SK-N-SH treated with all-trans-retinoic acid at 6 μM for 48 hours (cell line): ENCODE data around the gene ASB9.
"Not testable (repeated sequence)": the region's sequence is repeated elsewhere in the genome, so short reads cannot be mapped to it uniquely, and the experiment has no call there.

ENCODE experiments used
- ATAC-seq: fragments of 200-7000 bp; cut with Tn5 transposase; 3 replicates; pipeline ENCODE4 v1.9.1; 2020; ENCODE audit warnings: mild to moderate bottlenecking, moderate library complexity
- ARNTL ChIP-seq: fragments of 450-650 bp; formaldehyde crosslinking; IDR thresholded peaks from 2 replicates; pipeline ENCODE4 v1.5.0; 2020; ENCODE audit warnings: low read depth, mild to moderate bottlenecking, moderate library complexity, borderline replicate concordance
- BACH2 ChIP-seq: fragments of 250-450 bp; sonication (Bioruptor Pico); IDR thresholded peaks from 2 replicates; pipeline ENCODE4 v1.9.0; 2021; ENCODE audit warnings: mild to moderate bottlenecking, borderline replicate concordance
- CSDC2 ChIP-seq: fragments of 250-450 bp; sonication (Bioruptor Pico); IDR thresholded peaks from 2 replicates; pipeline ENCODE4 v1.5.0; 2020; ENCODE audit warnings: mild to moderate bottlenecking, moderate library complexity
- ESRRG ChIP-seq: fragments of 250-450 bp; sonication (Bioruptor Pico); IDR thresholded peaks from 2 replicates; pipeline ENCODE4 v1.6.1; 2021; ENCODE audit warnings: mild to moderate bottlenecking
- GLIS3 ChIP-seq: fragments of 250-450 bp; sonication (Bioruptor Pico); IDR thresholded peaks from 2 replicates; pipeline ENCODE4 v1.5.0; 2020; ENCODE audit warnings: mild to moderate bottlenecking, moderate library complexity
- ISL1 ChIP-seq: fragments of 250-450 bp; sonication (Bioruptor Pico); IDR thresholded peaks from 2 replicates; pipeline ENCODE4 v2.1.2; 2022; ENCODE audit warnings: mild to moderate bottlenecking, moderate library complexity
- OSR1 ChIP-seq: fragments of 250-450 bp; sonication (Bioruptor Pico); IDR thresholded peaks from 2 replicates; pipeline ENCODE4 v1.8.0; 2022; ENCODE audit warnings: moderate library complexity, mild to moderate bottlenecking, inconsistent platforms
- PPARA ChIP-seq: fragments of 250-450 bp; sonication (Bioruptor Pico); IDR thresholded peaks from 2 replicates; pipeline ENCODE4 v1.5.0; 2020; ENCODE audit warnings: mild to moderate bottlenecking, borderline replicate concordance
- RARB ChIP-seq: fragments of 250-450 bp; sonication (Bioruptor Pico); IDR thresholded peaks from 2 replicates; pipeline ENCODE4 v1.8.0; 2021; ENCODE audit warnings: mild to moderate bottlenecking, moderate library complexity
- SNAI2 ChIP-seq: fragments of 250-450 bp; sonication (Bioruptor Pico); IDR thresholded peaks from 2 replicates; pipeline ENCODE4 v1.5.0; 2020; ENCODE audit warnings: mild to moderate bottlenecking, moderate library complexity
- TCF4 ChIP-seq: fragments of 250-450 bp; sonication (Bioruptor Pico); IDR thresholded peaks from 2 replicates; pipeline ENCODE4 v1.8.0; 2021; ENCODE audit warnings: mild to moderate bottlenecking, moderate library complexity, borderline replicate concordance
- TOX ChIP-seq: fragments of 250-450 bp; sonication (Bioruptor Pico); IDR thresholded peaks from 2 replicates; pipeline ENCODE4 v1.8.0; 2021; ENCODE audit warnings: mild to moderate bottlenecking, moderate library complexity, borderline replicate concordance
- ZC3H10 ChIP-seq: fragments of 250-450 bp; sonication (Bioruptor Pico); IDR thresholded peaks from 2 replicates; pipeline ENCODE4 v1.5.1; 2021; ENCODE audit warnings: mild to moderate bottlenecking, moderate library complexity
- ZFP3 ChIP-seq: fragments of 250-450 bp; sonication (Bioruptor Pico); IDR thresholded peaks from 2 replicates; pipeline ENCODE4 v1.5.0; 2020; ENCODE audit warnings: mild to moderate bottlenecking, moderate library complexity
- ZFP30 ChIP-seq: fragments of 450-650 bp; formaldehyde crosslinking; IDR thresholded peaks from 2 replicates; pipeline ENCODE4 v1.5.0; 2022; ENCODE audit warnings: mild to moderate bottlenecking, moderate library complexity
- ZNF565 ChIP-seq: fragments of 450-650 bp; formaldehyde crosslinking; conservative IDR thresholded peaks from 2 replicates; pipeline ENCODE4 v1.5.0; 2020; ENCODE audit warnings: low read depth, mild to moderate bottlenecking, moderate library complexity
- ZNF70 ChIP-seq: fragments of 450-650 bp; formaldehyde crosslinking; IDR thresholded peaks from 2 replicates; pipeline ENCODE4 v1.5.0; 2020; ENCODE audit warnings: mild to moderate bottlenecking, moderate library complexity
- ZNF8 ChIP-seq: fragments of 450-650 bp; formaldehyde crosslinking; IDR thresholded peaks from 2 replicates; pipeline ENCODE4 v1.5.0; 2020; ENCODE audit warnings: mild to moderate bottlenecking, moderate library complexity
- TF ChIP-seq, protein P1 (sequence below): fragments of 250-450 bp; sonication (Bioruptor Pico); IDR thresholded peaks from 2 replicates; pipeline ENCODE4 v1.8.0; 2020; ENCODE audit warnings: mild to moderate bottlenecking, moderate library complexity, borderline replicate concordance
- TF ChIP-seq, protein P2 (sequence below): fragments of 250-450 bp; sonication (Bioruptor Pico); IDR thresholded peaks from 2 replicates; pipeline ENCODE4 v1.5.1; 2021; ENCODE audit warnings: mild to moderate bottlenecking, moderate library complexity
- TF ChIP-seq, protein P3 (sequence below): fragments of 250-450 bp; sonication (Bioruptor Pico); IDR thresholded peaks from 2 replicates; pipeline ENCODE4 v1.5.1; 2020; ENCODE audit warnings: low read depth, mild to moderate bottlenecking, moderate library complexity
- TF ChIP-seq, protein P4 (sequence below): fragments of 250-450 bp; sonication (Bioruptor Pico); IDR thresholded peaks from 2 replicates; pipeline ENCODE4 v1.8.0; 2021; ENCODE audit warnings: low read depth, mild to moderate bottlenecking, moderate library complexity, borderline replicate concordance
- TF ChIP-seq, protein P5 (sequence below): fragments of 250-450 bp; sonication (Bioruptor Pico); IDR thresholded peaks from 2 replicates; pipeline ENCODE4 v1.5.0; 2020; ENCODE audit warnings: mild to moderate bottlenecking, moderate library complexity

Gene ASB9

DNA sequence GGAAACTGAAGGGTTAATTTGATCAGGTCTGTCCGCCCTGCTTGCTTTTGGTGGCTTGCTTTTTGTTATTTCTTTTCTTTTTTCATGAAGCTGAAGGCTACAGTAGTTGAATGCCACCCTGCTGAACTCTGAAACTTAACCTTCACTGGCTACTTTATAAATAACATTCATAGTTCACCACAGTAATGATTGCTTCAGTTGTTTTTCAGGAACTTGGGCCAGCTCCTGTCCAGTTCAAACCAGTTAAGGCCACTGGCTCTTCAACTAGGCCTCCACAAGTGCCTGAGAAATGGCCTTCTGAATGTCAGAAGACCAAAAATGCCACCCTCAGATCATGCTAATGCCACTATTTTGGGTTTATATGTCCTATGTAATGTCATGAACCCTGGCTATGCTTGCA lies 7.7 kb upstream of the ASB9 start:
- ATAC-seq = no peak
- no peak for TF ChIP-seq TCF4
- TF ChIP-seq ESRRG (CRISPR knock-in tag) = no peak
- no peak for TF ChIP-seq ARNTL (CRISPR knock-in tag)
- no peak for TF ChIP-seq ZNF70 (CRISPR knock-in tag)
- no peak for TF ChIP-seq ZC3H10 (CRISPR knock-in tag)
- no peak for TF ChIP-seq GLIS3 (CRISPR knock-in tag)
- no peak for TF ChIP-seq ISL1 (CRISPR knock-in tag)
- no peak for TF ChIP-seq ZFP30
- TF ChIP-seq RARB (CRISPR knock-in tag) = no peak
- TF ChIP-seq ZNF8 = no peak
- TF ChIP-seq, protein P1, sequence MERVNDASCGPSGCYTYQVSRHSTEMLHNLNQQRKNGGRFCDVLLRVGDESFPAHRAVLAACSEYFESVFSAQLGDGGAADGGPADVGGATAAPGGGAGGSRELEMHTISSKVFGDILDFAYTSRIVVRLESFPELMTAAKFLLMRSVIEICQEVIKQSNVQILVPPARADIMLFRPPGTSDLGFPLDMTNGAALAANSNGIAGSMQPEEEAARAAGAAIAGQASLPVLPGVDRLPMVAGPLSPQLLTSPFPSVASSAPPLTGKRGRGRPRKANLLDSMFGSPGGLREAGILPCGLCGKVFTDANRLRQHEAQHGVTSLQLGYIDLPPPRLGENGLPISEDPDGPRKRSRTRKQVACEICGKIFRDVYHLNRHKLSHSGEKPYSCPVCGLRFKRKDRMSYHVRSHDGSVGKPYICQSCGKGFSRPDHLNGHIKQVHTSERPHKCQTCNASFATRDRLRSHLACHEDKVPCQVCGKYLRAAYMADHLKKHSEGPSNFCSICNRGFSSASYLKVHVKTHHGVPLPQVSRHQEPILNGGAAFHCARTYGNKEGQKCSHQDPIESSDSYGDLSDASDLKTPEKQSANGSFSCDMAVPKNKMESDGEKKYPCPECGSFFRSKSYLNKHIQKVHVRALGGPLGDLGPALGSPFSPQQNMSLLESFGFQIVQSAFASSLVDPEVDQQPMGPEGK (CRISPR knock-in tag) = no peak
- TF ChIP-seq, protein P2, sequence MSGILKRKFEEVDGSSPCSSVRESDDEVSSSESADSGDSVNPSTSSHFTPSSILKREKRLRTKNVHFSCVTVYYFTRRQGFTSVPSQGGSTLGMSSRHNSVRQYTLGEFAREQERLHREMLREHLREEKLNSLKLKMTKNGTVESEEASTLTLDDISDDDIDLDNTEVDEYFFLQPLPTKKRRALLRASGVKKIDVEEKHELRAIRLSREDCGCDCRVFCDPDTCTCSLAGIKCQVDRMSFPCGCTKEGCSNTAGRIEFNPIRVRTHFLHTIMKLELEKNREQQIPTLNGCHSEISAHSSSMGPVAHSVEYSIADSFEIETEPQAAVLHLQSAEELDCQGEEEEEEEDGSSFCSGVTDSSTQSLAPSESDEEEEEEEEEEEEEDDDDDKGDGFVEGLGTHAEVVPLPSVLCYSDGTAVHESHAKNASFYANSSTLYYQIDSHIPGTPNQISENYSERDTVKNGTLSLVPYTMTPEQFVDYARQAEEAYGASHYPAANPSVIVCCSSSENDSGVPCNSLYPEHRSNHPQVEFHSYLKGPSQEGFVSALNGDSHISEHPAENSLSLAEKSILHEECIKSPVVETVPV (CRISPR knock-in tag) = no peak

DNA sequence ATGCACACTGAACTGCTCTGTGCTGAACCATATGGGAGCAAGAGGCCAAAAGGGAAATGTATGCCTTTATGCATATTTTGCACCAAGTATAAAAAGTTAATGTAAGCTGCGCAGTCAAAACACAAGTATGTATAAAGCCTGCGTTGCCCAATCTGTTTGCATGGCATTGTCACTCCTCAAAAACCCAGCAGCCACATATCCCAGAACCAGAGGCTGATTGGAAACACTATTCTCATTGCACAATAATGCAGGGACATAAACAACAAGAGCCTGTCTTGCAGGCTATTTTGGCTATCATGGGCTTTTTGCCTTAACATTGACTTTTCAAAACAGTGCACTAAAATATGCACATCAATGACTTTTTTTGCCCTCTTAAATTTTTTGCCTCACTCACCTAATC lies 5.1 kb upstream of the ASB9 start:
- TF ChIP-seq ZNF8 (no peak), ZFP30 (no peak), CSDC2 (no peak), PPARA (CRISPR knock-in tag) (no peak), ZNF70 (CRISPR knock-in tag) (no peak), SNAI2 (no peak), ISL1 (CRISPR knock-in tag) (no peak), ZFP3 (CRISPR knock-in tag) (no peak)
- TF ChIP-seq, protein P3, sequence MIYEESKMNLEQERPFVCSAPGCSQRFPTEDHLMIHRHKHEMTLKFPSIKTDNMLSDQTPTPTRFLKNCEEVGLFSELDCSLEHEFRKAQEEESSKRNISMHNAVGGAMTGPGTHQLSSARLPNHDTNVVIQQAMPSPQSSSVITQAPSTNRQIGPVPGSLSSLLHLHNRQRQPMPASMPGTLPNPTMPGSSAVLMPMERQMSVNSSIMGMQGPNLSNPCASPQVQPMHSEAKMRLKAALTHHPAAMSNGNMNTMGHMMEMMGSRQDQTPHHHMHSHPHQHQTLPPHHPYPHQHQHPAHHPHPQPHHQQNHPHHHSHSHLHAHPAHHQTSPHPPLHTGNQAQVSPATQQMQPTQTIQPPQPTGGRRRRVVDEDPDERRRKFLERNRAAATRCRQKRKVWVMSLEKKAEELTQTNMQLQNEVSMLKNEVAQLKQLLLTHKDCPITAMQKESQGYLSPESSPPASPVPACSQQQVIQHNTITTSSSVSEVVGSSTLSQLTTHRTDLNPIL = no peak
- no peak for ATAC-seq

DNA sequence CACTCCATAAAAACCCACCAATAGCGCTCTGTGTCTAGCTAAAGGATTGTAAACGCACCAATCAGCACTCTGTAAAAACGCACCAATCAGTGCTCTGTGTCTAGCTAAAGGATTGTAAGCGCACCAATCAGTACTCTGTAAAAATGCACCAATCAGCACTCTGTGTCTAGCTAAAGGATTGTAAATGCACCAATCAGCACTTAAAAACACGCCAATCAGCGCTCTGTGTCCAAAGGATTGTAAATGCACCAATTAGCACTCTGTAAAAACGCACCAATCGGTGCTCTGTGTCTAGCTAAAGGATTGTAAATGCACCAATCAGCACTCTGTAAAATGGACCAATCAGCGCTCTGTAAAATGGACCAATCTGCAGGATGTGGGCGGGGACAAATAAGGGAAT lies 3.4 kb upstream of the ASB9 start:
- ATAC-seq = not testable (repeated sequence)

DNA sequence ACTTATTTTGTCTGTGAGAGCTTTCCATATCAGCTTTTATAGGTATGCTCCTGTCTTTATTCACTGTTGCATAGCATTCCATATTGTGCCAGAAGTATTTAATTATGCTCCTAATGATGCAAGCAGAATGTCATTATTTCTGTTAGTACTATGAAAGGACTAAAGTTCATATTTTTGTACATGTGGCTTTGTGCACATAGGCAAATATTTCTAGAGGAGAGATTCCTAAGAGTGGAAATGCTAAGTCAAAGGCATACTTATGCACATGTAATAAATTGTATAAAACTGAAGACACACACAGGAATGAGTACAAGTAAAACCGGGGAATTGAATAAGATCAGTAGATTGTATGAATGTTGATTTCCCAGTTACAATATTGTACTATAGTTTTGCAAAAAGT lies 1.9 kb upstream of the ASB9 start:
- no peak for ATAC-seq
- TF ChIP-seq BACH2 (CRISPR knock-in tag) (no peak), ZNF8 (no peak), ARNTL (CRISPR knock-in tag) (no peak), ISL1 (CRISPR knock-in tag) (no peak), ESRRG (CRISPR knock-in tag) (no peak), TOX (CRISPR knock-in tag) (no peak), ZFP30 (no peak), GLIS3 (CRISPR knock-in tag) (no peak), RARB (CRISPR knock-in tag) (no peak), OSR1 (no peak), SNAI2 (no peak), ZNF565 (no peak), ZFP3 (CRISPR knock-in tag) (no peak)
- TF ChIP-seq, protein P4, sequence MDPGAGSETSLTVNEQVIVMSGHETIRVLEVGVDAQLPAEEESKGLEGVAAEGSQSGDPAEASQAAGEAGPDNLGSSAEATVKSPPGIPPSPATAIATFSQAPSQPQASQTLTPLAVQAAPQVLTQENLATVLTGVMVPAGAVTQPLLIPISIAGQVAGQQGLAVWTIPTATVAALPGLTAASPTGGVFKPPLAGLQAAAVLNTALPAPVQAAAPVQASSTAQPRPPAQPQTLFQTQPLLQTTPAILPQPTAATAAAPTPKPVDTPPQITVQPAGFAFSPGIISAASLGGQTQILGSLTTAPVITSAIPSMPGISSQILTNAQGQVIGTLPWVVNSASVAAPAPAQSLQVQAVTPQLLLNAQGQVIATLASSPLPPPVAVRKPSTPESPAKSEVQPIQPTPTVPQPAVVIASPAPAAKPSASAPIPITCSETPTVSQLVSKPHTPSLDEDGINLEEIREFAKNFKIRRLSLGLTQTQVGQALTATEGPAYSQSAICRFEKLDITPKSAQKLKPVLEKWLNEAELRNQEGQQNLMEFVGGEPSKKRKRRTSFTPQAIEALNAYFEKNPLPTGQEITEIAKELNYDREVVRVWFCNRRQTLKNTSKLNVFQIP (CRISPR knock-in tag) = no peak
- TF ChIP-seq, protein P2 (CRISPR knock-in tag) = no peak
- TF ChIP-seq, protein P5, sequence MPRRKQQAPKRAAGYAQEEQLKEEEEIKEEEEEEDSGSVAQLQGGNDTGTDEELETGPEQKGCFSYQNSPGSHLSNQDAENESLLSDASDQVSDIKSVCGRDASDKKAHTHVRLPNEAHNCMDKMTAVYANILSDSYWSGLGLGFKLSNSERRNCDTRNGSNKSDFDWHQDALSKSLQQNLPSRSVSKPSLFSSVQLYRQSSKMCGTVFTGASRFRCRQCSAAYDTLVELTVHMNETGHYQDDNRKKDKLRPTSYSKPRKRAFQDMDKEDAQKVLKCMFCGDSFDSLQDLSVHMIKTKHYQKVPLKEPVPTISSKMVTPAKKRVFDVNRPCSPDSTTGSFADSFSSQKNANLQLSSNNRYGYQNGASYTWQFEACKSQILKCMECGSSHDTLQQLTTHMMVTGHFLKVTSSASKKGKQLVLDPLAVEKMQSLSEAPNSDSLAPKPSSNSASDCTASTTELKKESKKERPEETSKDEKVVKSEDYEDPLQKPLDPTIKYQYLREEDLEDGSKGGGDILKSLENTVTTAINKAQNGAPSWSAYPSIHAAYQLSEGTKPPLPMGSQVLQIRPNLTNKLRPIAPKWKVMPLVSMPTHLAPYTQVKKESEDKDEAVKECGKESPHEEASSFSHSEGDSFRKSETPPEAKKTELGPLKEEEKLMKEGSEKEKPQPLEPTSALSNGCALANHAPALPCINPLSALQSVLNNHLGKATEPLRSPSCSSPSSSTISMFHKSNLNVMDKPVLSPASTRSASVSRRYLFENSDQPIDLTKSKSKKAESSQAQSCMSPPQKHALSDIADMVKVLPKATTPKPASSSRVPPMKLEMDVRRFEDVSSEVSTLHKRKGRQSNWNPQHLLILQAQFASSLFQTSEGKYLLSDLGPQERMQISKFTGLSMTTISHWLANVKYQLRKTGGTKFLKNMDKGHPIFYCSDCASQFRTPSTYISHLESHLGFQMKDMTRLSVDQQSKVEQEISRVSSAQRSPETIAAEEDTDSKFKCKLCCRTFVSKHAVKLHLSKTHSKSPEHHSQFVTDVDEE (CRISPR knock-in tag) = no peak
- TF ChIP-seq, protein P1 (CRISPR knock-in tag) = no peak
- TF ChIP-seq, protein P3 = no peak
